ENCODE measurements around the gene PLCD3. TPM values are rescaled to one million over a fixed set of nuclear protein-coding genes. Genes with fewer than 3 reads are reported as not detected.

Gene PLCD3
- total and polyA plus RNA-seq, 2 of the 13 experiments (the other 11 are each of a cell fraction or from before 2014, with no cell fraction given) = 11.3 to 39.1 TPM

- peak; percentile 96 for TF ChIP-seq HMGXB4 (CRISPR knock-in tag; IDR thresholded peaks at IDR 0.05; ENCODE audit: borderline replicate concordance in 1 of 2, low read depth in 1 of 2)
- TF ChIP-seq NR2F6 (IDR thresholded peaks at IDR 0.05) = 0 out of 2 replicates have a peak, but pooled peaks have one; percentile 9
- TF ChIP-seq NR2F6 (CRISPR knock-in tag; IDR thresholded peaks at IDR 0.05) = peak; percentile 50
- peak; percentile 91 for TF ChIP-seq ZBTB25 (CRISPR knock-in tag; IDR thresholded peaks at IDR 0.05)
- TF ChIP-seq ZNF30 (CRISPR knock-in tag; IDR thresholded peaks at IDR 0.05) = peak; percentile 89
- TF ChIP-seq CSRNP1 (CRISPR knock-in tag; IDR thresholded peaks at IDR 0.05) = no peak
- no peak; the same call in 1 of the 2 replicates for TF ChIP-seq ZNF280B (CRISPR knock-in tag; IDR thresholded peaks at IDR 0.05; ENCODE audit: borderline replicate concordance)
- TF ChIP-seq ZNF558 (CRISPR knock-in tag; IDR thresholded peaks at IDR 0.05; ENCODE audit: borderline replicate concordance) = 0 out of 2 replicates have a peak, but pooled peaks have one; percentile 51
- peak; percentile 65; the same call in 2 of the 3 replicates for TF ChIP-seq MXI1 (IDR thresholded peaks at IDR 0.05; ENCODE audit: borderline replicate concordance, low read depth, low read length)
- TF ChIP-seq LCORL (IDR thresholded peaks at IDR 0.05) = no peak
- peak; percentile 94 for TF ChIP-seq LCORL (CRISPR knock-in tag; IDR thresholded peaks at IDR 0.05)
- no peak; the same call in 1 of the 2 replicates for TF ChIP-seq MIER3 (CRISPR knock-in tag; IDR thresholded peaks at IDR 0.05; ENCODE audit: borderline replicate concordance)
- TF ChIP-seq RBFOX2 (IDR thresholded peaks at IDR 0.05; ENCODE audit: low read depth, low read length) = peak; percentile 100
- TF ChIP-seq ZBTB33 (CRISPR knock-in tag; IDR thresholded peaks at IDR 0.05) = peak; percentile 49
- peak; percentile 95 for TF ChIP-seq NR2C2 (CRISPR knock-in tag; IDR thresholded peaks at IDR 0.05; ENCODE audit: borderline replicate concordance)
- peak; percentile 99 for TF ChIP-seq SRSF1 (optimal IDR thresholded peaks at IDR 0.05; ENCODE audit: low read depth, low read length)
- peak; percentile 83 for TF ChIP-seq ZNF281 (CRISPR knock-in tag; IDR thresholded peaks at IDR 0.05; ENCODE audit: borderline replicate concordance)
- TF ChIP-seq CEBPG (CRISPR knock-in tag; IDR thresholded peaks at IDR 0.05) = peak; percentile 61
Measured at GRCh38 chr17:45161288-45162024, 29.1 kb upstream of the PLCD3 start, which contains the start of gene HEXIM2 (continued).
